Left renal cortex interstitium (tissue), 4 donors: ENCODE results near the gene SHROOM3. TPM values are rescaled to one million over a fixed set of nuclear protein-coding genes. Genes with fewer than 3 reads are reported as not detected.
"Not testable (repeated sequence)": the region's sequence is repeated elsewhere in the genome, so short reads cannot be mapped to it uniquely, and the experiment has no call there.

Source experiments
- DNase-seq, 4 donors: peaks; one replicate each; pipeline ENCODE4 v3.0.0-alpha.2; 2013; ENCODE audit warnings: low read depth in 4 of 4, low spot score in 2 of 4, missing footprints in 1 of 4
- polyA plus RNA-seq, 4 donors: library from polyadenylated mRNA; unstranded; fragments of 120-200 nt; gene quantifications; one replicate each; pipeline ENCODE4 v1.2.1, GENCODE V29; 2013; ENCODE audit not compliant: insufficient read length in 4 of 4

The SHROOM3 gene
- polyA plus RNA-seq, 4 donors: 31.8 to 45.9 (median 37.8) TPM

DNA sequence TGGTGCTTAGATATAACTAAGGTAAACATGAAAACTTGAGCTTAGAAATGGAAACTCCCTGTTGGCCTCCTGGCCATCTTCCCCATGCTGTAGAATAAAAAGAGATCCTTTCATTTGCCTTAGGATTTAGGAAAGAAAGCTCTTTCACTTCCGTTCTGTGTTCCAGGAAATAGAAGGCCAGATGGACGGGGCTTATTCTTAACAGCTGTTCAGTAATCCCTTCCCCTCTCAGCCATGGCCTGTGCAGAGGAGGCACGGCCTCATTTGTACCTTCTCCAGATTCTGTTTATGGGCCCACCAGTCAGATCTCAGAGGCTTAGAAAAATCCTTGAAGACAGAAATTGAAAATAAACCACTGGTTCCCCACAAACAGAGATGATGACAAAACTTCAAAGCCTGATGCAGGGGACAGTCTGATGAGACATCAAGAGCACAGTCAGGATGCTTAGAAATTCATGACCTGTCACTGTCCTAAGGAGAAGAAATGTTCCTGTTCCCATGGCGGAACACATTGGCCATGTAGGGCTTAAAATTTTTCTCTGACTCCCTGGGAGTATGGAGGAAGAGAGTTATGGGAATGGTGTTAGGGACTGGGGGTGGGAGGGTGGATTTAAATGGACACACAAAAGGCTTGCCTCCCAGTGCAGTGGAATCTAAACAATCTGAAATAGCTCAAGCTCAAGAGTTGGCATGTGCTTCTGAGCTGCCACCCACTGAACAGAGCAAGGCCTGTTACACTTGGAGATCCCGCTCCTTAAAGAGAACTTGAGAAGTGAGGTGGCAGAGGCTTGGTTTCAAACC, 274.1 kb downstream of the SHROOM3 start:
- DNase-seq: no peak

DNA sequence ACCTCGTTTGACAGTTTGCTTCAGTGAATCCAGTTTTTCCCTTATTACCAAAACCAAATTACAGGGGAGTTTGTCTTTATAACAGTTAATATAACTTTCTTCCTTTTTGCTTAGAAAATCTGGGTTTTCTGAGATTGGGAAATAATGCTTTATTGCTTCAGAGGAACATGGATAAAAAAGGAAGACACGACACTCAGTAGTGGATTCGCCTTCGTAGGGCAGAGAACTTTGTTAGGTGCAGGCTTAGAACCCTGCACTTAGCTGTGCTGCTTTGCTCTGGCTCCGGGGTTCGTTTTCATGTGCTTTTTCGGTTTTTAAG, 274.7 kb downstream of the SHROOM3 start:
- no peak for DNase-seq

DNA sequence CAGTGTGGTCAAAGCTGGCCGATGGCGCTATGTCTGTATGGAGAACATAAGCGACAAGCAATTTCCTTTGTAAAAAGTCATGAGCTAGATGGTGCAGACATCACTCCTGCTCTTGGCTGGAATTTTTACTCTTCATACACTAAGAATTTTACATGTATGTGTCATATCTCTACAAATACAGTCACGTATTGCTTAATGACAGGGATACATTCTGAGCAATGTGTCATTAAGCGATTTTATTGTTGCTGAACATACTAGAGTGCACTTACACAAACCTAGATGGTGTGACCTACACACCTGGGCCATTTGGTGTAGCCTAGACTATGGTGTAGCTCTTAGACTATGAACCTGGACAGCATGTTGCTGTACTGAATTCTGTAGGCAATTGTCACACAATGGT, 277.5 kb downstream of the SHROOM3 start:
- DNase-seq: no peak

DNA sequence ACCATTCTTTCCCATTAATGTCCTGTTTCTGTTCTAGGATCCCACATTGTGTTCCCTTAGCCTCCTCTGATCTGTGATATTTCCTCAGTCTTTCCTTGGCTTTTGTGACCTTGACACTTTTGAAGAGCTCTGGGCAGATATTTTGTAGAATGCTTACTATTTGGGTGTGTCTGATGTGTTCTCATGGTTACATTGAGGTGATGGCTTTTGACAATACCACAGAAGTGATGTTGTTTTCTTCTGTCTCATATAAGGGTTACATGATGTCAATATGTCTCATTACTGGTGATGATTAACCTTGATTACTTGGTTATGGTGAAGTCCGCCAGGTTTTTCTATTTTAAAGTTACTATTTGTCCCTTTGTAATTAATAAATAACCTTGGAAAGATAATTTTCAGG, 279.2 kb downstream of the SHROOM3 start:
- no peak for DNase-seq

DNA sequence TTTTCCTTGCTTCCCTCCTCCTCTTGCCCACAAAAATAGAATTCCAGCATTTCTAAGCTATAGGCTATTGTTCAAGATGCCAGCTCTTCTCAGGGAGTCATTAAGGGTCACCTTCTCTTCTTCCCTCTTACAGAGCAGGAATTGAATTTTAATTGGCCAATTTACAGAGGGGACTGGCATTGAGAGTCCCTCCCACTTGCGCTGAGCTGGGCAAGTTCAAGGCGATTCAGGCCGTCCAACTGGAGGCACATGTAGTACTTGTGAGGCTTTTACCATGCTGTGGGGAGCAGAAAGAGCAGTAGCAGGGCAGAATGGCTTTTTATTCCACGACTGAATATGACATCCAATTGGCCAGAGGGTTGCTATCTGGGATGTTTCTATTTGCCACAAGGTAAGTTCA, 281.0 kb downstream of the SHROOM3 start:
- no peak for DNase-seq

DNA sequence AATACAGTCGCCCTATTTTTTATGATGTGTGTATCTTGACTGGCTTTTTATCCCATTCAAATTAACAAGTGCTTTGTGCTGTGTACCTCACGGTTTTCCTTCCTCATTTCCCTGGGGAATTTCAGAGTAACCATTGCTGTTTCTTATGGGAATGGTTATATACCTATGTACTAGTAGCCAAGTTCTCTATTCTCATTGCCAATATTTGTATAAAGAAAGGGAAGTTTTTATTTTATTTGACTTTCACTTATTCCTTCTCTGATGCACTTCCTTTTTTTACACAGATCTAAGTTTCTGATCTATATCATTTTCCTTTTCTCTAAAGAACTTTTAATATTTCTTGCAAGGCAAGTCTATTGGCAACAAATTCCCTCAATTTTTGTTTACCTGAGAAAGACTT, 281.6 kb downstream of the SHROOM3 start:
- no peak for DNase-seq

DNA sequence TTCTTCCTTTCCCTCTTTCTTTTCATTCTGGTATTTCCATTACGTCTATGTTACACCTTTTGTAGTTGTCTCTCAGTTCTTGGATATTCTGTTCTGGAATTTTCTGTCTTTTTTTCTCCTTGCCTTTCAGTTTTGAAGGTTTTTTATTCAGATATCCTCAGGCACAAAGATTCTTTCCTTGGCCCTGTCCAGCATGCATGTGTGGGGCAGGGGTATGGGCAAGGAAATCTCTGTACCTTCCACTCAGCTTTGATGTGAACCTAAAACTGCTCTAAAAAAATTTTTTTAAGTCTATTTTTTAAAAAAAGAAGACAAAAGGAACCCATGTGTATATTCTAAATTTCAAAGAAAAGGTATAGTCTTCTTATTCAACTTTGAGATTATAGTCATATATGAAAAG, 282.4 kb downstream of the SHROOM3 start:
- no peak for DNase-seq

DNA sequence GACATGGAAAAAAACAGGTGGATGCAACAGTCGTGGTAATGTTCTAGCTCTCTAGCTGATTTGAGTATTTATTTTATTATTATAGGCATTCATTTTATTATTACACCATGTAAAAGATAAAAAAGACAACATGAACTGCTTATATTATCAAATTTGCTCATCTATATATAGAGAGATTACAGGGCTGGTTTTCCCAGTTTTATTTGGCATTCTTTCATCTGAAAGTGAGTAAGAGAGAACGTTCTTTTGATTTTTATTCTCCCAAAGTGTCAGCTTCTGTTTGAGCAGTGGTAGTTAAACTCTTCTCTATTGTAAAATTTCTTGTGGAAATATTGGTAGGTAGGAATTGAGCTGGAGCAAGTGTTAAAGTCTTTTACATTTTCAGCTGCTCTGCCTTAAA, 283.0 kb downstream of the SHROOM3 start:
- no peak for DNase-seq

DNA sequence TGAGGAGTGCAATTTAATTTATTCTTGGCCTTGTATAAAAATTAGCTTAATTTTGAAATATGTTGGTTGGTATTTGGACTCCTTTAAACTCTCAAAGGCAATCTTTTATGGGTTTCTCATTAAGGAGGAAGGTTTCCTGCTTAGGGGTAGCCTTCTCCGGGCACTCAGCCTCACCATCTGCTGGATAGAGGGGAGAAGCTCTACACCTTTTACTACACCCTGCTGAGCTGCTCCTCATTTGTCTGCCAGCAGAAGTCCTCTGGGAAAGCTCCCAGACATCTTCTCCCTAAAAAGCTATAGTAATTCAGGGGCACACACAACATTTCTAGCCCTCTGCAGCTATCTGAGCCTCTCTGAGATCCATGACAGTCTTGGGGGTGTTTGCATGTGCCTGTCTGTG, 283.8 kb downstream of the SHROOM3 start:
- DNase-seq: no peak

DNA sequence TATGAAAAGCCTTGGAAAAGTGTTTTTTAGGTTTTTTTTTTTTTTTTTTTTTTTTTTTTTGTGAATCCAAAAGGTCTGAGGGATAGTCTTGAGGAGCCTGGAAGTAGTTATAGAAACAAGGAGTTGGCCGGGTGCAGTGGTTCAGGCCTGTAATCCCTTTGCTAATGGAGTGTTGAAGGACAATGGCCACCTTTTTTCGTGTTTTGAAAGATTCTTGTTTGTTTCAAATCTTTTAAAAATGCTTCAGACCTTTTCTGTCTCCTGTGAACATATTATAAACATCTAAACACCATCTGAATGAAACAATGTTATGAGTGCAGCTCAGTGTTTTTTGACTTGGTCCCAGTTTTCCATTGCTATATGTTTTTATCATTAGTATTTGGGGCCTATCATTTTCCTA, 285.1 kb downstream of the SHROOM3 start:
- no peak for DNase-seq

DNA sequence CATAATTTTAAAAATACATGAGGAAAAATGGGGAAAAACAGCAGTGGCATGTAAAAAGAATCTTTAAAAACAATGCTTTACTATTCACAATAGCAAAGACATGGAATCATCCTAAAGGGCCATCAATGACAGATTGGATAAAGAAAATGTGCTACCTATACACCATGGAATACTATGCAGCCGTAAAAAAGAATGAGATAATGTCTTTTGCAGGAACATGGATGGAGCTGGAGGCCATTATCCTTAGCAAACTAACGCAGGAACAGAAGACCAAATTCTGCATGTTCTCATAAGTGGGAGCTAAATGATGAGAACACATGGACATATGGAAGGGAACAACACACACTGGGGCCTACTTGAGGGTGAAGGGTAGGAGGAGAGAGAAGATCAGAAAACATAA, 287.1 kb downstream of the SHROOM3 start:
- DNase-seq: not testable (repeated sequence)

DNA sequence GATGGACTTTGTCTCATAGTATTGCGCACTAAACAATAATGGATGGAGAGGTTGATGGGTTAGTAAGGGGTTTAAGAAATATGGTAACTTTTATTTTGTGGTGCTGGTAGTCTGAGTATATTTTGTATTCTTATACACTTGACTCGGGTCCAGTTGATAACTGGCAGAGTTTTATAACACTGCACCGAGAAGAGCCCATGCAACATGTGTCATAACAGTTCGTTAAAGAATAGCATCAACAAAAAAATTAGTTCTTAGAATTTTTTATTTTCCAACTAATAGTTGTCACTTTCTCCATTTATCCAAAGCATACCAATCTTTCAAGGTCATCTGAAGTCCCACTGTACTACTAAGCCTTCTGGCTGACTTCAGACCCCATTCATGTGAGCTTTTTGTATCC, 287.8 kb downstream of the SHROOM3 start:
- no peak for DNase-seq

DNA sequence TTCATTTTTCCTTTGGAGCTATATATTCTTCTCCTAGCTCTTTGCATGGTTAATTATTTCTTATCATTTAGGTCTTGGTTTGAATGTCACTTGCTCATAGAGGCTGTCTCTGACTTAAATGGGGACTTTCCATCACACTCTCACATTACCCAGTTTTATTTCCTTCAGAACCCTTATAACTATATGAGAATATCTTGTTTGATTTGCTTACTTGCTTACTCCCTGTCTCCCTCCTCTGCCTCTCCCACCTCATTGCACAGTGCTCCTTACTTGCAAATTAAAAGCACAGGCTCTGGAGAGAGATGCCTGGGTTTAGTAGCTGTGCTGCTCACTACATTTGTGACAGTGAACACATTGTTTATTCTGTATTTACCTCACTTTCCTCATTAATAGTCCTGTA, 288.3 kb downstream of the SHROOM3 start:
- no peak for DNase-seq

DNA sequence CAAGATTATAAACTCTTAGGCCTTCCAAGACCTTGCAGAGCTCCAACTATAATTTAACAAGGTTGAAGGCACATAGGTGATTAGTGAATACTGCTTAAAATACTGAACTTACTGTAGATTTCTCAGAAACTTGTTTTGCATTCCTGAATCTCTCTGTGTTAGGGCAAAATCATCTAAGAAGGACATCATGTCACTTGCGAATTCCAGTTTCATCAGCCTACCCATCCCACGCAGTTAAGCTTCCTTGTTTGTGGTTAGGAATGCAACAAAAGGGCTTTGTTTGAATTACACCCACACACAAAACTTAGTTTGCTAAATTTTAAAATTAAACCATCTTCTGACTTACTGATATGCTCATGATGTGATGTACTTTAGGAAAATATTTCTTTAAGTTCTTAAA, 288.9 kb downstream of the SHROOM3 start:
- no peak for DNase-seq

DNA sequence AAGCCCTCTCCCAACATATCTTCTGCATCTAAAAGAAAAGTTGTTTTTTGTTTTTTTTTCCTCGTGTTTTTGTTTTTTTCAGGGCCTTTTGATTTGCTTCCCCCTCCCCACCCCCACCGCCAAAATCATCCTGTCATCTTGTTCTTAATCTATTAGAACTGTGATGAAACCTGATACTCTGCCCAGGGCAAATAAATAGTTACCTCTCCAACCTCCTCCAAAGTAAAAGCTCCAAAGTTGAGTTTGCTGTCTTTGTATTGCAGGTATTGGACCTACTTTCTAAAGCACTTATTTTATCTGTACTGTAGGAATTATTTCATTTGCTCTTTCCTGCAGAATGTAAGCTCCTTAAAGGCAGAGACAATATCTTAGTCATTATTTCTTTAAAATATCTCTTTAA, 290.0 kb downstream of the SHROOM3 start:
- no peak for DNase-seq

DNA sequence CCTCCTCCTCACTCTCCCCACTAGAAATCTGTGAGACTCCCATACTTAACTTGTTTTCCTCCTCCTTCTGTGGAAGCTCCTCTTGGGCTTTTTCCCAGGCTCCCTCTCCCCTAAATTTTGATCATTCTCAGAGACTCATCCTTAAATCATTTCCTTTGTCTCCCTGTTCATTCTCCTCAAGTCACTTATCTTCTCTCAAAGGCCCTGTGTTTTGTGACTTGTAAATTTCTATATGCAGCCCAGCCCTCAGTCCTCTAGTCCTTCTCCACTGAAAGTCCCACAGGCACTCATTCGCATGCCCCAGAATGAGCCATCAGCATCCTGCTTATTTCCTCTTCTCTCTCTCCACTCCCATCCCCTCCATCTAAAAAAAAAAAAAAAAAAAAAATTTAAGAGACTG, 291.1 kb downstream of the SHROOM3 start:
- DNase-seq: no peak

DNA sequence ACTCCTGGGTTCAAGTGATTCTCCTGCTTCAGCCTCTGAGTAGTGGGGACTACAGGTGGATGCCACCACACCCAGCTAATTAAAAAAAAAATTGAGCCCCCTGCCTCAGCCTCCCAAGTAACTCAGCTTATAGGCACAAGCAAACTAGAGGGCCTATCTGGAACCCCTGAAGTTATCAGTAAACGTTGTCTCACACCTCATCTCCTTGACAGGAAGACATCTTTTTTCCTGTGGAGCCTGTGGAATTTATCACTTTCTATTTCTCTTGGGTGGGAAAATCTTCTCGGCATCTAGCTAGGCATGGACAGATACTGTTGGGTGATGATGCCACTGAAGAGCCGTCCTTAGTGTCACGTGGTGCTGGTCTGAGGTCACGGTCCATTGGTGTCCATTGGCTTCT, 291.6 kb downstream of the SHROOM3 start:
- DNase-seq: no peak

DNA sequence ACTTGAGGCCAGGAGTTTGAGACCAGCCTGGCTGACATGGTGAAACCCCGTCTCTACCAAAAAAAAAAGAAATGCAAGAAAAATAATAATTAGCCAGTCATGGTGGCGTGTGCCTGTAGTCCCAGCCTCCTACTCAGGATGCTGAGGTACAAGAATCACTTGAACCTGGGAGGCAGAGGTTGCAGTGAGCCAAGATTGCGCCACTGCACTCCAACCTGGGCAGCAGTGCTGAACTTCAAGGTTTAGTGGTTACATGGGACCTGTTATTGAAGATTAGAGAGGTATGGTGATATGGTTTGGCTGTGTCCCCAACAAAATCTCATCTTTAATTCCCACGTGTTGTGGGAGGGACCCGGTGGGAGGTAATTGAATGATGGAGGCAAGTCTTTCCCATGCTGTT, 292.9 kb downstream of the SHROOM3 start:
- not testable (repeated sequence) for DNase-seq

DNA sequence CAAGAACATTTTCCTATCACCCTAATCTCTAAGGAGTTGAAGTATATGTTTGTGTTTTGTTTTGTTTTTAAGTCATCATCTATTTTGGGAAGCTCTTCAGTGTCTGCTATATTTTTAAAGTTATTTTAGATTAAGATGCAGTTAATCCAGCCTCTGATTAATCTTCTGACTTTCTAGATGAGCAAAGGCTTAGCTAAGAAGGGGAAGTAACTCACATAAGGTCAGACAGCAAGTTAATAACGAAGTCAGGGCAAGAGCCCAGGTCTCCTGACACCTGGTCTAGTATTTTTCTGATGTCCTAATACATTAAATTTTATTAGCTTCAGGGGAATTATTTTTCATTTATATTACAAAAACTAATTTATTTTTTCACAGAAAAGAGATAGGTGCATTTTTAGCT, 294.4 kb downstream of the SHROOM3 start:
- DNase-seq: no peak

DNA sequence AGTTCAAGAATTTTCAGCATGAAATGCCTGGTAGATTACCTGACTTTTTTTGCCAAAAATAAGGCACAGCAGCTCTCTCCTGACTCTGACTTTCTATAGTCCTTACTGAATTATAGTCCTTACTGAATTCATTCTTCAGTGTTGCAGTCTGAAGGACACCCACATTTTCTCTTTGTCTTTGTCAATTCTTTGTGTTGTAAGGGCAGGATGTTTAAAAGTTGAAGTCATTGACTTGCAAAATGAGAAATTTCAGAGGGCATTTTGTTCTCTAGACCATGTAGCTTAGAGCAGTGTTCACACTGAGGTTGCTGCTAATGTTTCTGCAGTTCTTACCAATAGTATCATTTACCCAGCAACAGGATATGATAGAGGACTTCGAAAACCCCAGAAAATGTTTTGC, 295.0 kb downstream of the SHROOM3 start:
- DNase-seq: no peak

DNA sequence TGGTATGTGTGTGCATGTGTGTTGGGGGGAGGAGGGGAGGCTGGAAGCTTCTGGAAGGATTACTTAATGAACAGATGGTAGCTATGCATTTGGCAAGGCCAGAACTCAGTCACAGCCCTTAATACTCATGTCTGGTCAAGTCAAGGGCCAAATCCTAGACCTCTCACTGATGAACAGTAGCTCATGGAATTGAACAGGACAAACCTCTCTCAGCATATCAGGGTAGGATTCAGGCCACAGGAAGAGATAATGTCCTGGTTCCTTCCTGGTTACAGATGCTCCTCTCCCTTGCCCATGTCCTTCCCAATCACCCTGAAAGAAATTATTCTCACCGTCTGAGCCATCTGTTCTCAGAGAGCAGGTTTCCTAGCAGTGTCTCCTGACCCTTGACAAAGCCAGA, 297.2 kb downstream of the SHROOM3 start:
- no peak for DNase-seq

DNA sequence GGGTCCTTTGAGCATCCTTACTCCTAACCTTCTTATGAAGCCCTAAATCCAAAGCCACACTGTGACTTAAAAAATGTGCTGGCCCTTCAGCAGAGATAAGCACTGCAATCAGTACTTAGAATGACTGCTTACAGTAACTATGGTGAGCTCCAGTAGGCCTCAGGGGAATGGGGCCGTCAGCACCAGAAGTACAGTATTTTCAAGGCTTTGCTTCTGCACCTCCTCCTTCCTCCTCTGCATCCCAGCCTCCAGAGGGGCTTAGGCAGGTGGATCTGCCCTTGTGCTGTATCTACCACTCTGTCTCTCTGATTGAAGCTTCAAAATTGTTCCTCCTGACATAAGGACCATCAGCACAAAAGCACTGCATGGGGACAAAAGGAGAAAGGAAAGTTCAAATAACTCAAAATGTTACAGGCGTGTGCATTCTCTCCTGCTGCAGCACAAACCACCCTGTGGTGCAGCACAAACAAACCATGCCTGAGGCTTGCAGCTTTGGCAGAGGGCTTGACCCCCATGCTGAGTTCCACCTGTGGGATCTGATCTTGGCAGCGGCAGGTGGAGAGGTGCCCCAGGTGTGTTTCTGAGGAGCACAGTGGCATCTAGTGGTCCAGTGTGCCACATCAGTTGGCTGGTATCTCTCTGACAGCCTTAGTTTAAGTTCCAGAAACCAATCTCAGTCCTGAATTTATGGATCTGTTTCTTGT, 298.2 kb downstream of the SHROOM3 start:
- no peak for DNase-seq

DNA sequence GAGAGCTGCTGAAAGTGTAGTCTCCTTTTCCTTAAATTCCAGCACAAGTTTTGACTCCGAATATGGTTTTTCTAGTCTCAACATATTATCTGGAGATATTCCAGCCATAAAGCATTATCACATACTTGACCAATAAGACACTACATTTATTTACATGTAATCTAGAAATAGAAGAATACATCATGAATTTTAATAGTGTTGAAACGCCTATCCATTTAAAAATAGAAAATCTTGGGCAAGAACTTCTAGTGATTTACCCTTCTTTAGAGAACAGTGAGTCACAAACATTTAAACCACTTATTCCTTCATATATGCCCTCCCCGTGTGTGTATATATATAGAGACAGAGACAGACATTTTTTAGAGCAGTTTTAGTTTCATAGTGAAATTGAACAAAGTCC, 301.4 kb downstream of the SHROOM3 start:
- DNase-seq: no peak
